Measurements from ENCODE around the gene USP44. TPM values are rescaled to one million over a fixed set of nuclear protein-coding genes. Genes with fewer than 3 reads are reported as not detected.

Gene USP44
- total and polyA plus RNA-seq, 7 donors: 0.11 to 0.34 (median 0.17) TPM

GRCh38 chr12:95591731-95592130 is 40.5 kb upstream of the USP44 start:
- no peak for ATAC-seq
- peaks cover 0 to 4% (median 0%) of the 10 kb centered on the region in 3 donors for H3K27me3 ChIP-seq (ENCODE audit: insufficient read depth in 3 of 3, low read length in 2 of 3)
- no peak for DNase-seq
- no peak for TF ChIP-seq CTCF (IDR thresholded peaks at IDR 0.05)
- H3K27ac ChIP-seq: no peak overlapping the region
- no peaks in the 10 kb centered on the region for H3K9me3 ChIP-seq
- WGBS, 3 donors: 57 to 69% (median 58%) methylated on average over 2 of the region's 2 CpGs
- no peak overlapping the region for H3K4me3 ChIP-seq
- H3K4me1 ChIP-seq: no peaks in the 10 kb centered on the region
- intact Hi-C loops (cut with DNase I): no loop called here
- H3K36me3 ChIP-seq (ENCODE audit: insufficient read depth in 1 of 2, low read depth in 1 of 2): no peaks in the 10 kb centered on the region

DNA sequence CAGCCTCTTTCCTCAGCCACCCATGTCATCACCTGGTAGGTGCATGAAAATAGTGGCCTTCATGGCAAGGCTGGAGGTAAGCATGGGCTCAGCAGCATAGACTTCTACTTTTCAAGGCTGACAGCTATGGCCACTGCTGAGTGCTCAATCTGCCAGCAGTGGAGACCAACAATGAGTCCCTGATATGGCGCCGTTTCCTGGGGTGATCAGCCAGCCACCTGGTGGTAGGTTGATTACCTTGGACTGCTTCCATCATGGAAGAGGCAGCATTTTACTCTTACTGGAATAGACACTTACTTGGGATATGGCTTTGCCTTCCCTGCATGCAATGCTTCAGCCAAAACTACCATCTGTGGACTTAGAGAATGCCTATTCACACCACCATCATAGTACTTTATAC is 39.5 kb upstream of the USP44 start:
- intact Hi-C loops (cut with DNase I): no loop called here
- H3K27ac ChIP-seq: no peak overlapping the region
- no peak overlapping the region for H3K4me3 ChIP-seq
- ATAC-seq: no peak
- no peaks in the 10 kb centered on the region for H3K4me1 ChIP-seq
- DNase-seq: no peak
- no peak for TF ChIP-seq CTCF (IDR thresholded peaks at IDR 0.05)
- peaks cover 0 to 4% (median 0%) of the 10 kb centered on the region in 3 donors for H3K27me3 ChIP-seq (ENCODE audit: insufficient read depth in 3 of 3, low read length in 2 of 3)
- WGBS, 3 donors: 92 to 97% (median 94%) methylated on average over 2 of the region's 2 CpGs
- H3K36me3 ChIP-seq (ENCODE audit: insufficient read depth in 1 of 2, low read depth in 1 of 2): no peaks in the 10 kb centered on the region
- no peaks in the 10 kb centered on the region for H3K9me3 ChIP-seq

DNA sequence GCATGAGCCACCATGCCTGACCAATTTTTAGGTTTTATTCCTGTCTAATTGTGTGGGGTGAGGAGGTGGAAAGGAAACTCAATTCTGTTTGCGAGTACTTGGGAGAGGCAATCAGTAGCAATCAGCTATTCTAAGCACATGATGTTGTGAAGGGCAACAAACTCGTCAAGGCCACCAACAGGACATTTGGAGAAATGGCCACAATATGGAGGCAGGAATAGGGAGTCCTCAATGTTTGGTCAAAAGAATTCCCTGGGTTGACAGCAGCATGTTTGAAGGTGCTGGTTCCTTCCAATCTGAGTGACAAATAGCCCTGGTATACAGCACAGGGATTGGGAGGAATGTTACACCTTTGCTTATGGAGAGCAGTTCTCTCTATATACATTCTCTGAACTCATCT is 32.7 kb upstream of the USP44 start:
- WGBS, 3 donors: 87 to 92% (median 88%) methylated on average over 2 of the region's 2 CpGs
- Histone ChIP-seq H3K27me3 (ENCODE audit: insufficient read depth in 3 of 3, low read length in 2 of 3) (peaks cover 0 to 4% (median 0%) of the 10 kb centered on the region in 3 donors), H3K4me1 (no peaks in the 10 kb centered on the region), H3K4me3 (no peak overlapping the region), H3K9me3 (no peaks in the 10 kb centered on the region), H3K36me3 (ENCODE audit: insufficient read depth in 1 of 2, low read depth in 1 of 2) (no peaks in the 10 kb centered on the region), H3K27ac (no peak overlapping the region)
- intact Hi-C loops (cut with DNase I): loop anchor here in 1 of 2 donors (10.0 kb wide), 1 partner anchor 231 kb away; no protein-coding TSS in a partner anchor
- DNase-seq (no peak), ATAC-seq (no peak)
- TF ChIP-seq CTCF (IDR thresholded peaks at IDR 0.05): no peak

- Histone ChIP-seq H3K4me1 (no peaks in the 10 kb centered on the region), H3K36me3 (ENCODE audit: insufficient read depth in 1 of 2, low read depth in 1 of 2) (no peaks in the 10 kb centered on the region), H3K4me3 (no peak overlapping the region), H3K27me3 (ENCODE audit: insufficient read depth in 3 of 3, low read length in 2 of 3) (peaks cover 0 to 4% (median 0%) of the 10 kb centered on the region in 3 donors), H3K9me3 (no peaks in the 10 kb centered on the region), H3K27ac (no peak overlapping the region)
- intact Hi-C loops (cut with DNase I): loop anchor here (1.0 to 10.0 kb wide), 2 partner anchors 232 to 233 kb away; no protein-coding TSS in a partner anchor
- 41 to 46% (median 45%) methylated on average over 8 of the region's 8 CpGs for WGBS, 3 donors
- DNase-seq (no peak), ATAC-seq (no peak)
- peak; percentile 46 for TF ChIP-seq CTCF (IDR thresholded peaks at IDR 0.05)
These were observed 31.2 kb upstream of the USP44 start for GRCh38 chr12:95582230-95583058.

Data from psoas muscle (tissue), 8 donors.